Skeletal muscle cell (primary cell): ENCODE measurements around the gene CARD11.

Source experiments
- DNase-seq: peaks from one replicate; pipeline ENCODE4 v3.0.0-alpha.2; 2010; ENCODE audit warnings: low read depth
- H3K4me3 ChIP-seq: 2 replicates; pipeline ENCODE4 v1.5.1; 2011; ENCODE audit warnings: low read depth, mild to moderate bottlenecking, control low read depth, low read length, moderate library complexity

CARD11 gene

DNA sequence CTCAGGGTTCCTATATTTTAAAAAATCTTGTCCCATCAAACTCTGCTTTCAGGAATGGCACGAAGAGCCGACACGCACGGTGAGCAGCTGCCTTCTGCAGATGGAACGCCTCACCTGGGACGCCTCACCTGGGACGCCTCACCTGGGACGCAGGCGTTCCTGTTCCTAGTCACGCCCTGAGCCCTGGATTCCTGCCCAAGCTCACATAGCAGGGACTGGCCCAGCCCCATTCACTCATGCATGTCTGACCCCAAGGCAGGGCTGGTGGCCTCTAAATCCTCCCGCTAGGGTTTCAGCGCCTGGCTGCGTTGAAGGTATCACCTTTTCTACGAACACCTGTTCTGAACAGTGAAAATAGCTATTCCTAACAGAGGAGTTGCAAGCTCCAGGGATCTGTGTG, 49.8 kb downstream of the CARD11 start:
- no peak for DNase-seq
- no peak overlapping the region for H3K4me3 ChIP-seq

GRCh38 chr7:2993396-2993795, 50.3 kb downstream of the CARD11 start:
- no peak overlapping the region for H3K4me3 ChIP-seq

GRCh38 chr7:2990949-2991470, 52.7 kb downstream of the CARD11 start:
- H3K4me3 ChIP-seq: no peak overlapping the region
- no peak for DNase-seq

More at GRCh38 chr7:2993396-2993795, 50.3 kb downstream of the CARD11 start:
- DNase-seq: no peak

DNA sequence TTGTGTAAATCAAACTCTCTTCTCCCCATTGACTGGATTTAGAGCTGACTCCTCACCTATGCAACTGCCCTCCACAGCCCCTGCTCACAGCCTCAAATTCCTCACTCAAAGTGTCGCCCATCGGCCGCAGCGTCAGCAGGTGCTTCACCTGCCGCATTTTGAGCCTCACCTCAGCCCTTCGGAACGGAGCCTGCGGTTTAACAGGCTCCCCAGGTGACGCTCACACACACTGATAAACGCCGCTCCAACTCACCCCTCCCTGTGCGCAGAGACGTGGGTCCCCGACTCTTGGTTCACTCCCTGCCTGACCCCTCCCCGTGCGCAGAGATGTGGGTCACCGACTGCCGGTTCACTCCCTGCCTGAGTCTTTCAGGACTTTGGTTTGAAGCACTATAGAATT, 57.1 kb downstream of the CARD11 start:
- DNase-seq: no peak
- H3K4me3 ChIP-seq: no peak overlapping the region

- DNase-seq: no peak
These were observed 57.8 kb downstream of the CARD11 start for GRCh38 chr7:2985866-2986265.

DNA sequence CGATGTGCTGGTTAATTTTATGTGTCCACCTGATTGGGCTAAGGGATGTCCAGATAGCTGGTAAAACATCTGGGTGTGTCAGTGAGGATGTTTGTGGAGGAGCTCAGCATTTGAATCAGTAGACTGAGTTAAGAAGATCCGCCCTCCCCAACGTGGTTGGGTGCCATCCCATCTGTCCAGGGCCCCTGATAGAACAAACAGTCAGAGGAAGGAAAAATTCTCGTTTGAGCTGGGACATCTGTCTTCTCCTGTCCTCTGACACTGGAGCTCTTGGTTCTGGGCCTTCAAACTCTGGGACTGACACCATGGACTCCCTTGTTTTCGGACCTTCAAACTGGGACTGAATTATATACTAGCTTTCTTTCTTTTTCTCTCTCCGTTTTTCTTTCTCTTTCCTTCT, 59.6 kb downstream of the CARD11 start:
- H3K4me3 ChIP-seq: no peak overlapping the region
- DNase-seq: no peak

More at GRCh38 chr7:2985866-2986265, 57.8 kb downstream of the CARD11 start:
- no peak overlapping the region for H3K4me3 ChIP-seq

DNA sequence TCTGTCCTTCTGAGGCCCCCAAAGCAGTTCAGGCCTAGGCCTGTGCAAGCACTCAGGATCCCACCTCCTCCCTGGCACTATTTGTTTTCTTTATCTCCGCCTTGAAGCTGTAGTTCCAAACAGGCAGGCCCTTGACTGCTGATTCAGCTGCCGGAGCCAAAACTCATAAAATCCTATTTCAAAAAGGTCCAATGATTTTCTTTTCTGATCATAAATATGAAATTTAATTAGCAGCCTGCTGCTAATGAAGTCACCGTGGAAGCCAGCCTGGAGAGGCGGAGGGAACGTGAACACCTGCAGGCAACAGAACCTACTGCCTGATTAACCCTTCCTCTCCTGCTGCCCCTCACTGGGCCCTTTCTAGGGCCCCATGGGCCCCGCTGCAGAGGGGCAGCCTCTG, 60.1 kb downstream of the CARD11 start:
- no peak for DNase-seq
- H3K4me3 ChIP-seq: no peak overlapping the region

DNA sequence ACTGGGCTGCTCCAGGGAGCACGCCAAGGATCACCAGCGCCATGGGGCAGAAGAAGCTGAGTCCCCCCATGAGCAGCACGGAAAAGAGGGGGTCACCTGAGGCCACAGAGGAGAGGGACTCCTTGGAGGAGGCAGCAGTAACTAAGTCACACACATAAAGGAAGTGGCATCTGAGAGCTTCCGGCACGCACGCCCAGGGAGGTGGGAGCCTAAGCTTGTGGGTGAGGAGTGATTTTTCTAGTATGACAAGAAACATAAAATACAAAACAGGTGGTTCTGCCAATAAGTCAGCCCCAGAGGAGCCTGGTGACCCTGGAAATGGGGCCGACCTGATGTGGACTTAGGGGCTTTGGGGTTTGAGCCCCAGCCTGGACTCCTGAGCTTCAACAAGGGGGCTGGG, 60.8 kb downstream of the CARD11 start:
- no peak overlapping the region for H3K4me3 ChIP-seq
- DNase-seq: no peak

DNA sequence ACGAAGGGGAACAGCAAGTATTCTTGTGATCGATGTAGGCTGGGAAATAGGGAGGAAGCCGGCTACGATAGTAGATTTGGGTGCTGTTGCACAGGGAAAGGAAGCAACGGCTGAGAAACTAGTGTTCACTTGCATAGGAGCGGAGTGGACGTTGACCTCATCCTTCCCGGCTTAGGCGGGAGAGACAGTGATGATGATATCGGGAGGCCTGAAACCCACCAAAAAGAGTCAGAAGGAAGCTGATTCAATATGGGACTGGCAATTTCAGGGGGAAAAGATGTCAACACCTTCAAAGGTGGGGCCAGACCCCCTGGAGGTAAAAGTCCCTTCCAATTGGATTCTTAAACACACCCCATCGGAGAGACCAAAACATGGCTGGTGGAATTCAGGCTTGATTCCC, 61.3 kb downstream of the CARD11 start:
- H3K4me3 ChIP-seq: no peak overlapping the region
- DNase-seq: no peak

DNA sequence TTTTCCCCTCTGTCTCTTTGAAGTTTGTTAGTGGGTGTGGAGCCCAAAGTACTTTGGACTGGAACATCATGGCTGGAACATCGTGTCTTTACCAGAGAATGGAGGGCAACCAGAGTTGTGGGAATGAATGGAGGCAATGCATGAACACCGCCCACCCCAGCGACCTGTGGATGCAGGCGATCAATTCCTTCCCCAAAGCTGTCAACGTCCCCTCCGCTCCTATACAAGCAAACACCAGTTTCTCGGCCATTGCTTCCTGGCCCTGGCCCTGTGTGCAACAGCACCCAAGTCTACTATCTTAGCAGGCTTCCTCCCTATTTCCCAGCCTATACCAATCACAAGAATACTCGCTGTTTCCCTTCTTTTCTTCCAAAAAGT, 62.6 kb downstream of the CARD11 start:
- no peak overlapping the region for H3K4me3 ChIP-seq
- no peak for DNase-seq

DNA sequence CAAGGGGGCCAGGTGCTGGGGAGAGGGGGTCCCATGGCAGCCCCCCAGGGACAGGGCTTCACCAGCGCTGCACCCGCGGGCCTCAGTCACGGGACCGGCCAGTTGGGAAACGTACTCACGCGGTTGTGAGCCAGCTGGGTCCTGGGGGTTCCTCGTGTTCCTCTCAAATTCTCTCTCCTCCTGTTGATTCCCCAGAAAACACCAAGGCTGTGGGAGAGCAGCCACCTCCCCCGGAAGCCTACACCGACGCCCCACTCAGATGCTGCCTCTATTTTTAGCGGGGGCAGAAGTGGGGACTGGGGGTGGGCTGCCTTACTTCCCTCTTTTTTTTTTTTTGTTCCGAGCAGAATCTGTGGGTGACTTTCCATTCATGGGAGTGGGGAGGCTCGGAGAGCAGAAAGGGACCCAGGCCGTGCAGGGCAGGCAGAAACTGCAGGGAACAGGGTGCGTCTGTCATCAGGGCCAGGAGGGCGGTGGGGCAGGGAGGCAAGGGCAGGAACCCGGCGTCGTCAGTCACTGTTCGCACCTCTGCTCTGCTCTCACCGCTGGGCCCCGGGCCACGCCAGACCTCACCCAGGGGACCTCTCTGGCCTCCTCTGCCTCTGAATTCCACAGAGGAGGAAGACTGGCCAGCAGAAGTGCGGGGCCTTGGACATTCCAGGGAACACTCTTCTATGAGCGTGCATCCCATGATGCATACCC, 63.1 kb downstream of the CARD11 start:
- DNase-seq: no peak
- H3K4me3 ChIP-seq: no peak overlapping the region

GRCh38 chr7:2979951-2980350, 63.7 kb downstream of the CARD11 start:
- DNase-seq: no peak
- H3K4me3 ChIP-seq: no peak overlapping the region

- DNase-seq: no peak
- no peak overlapping the region for H3K4me3 ChIP-seq
These were observed 64.5 kb downstream of the CARD11 start for GRCh38 chr7:2979201-2979631.

DNA sequence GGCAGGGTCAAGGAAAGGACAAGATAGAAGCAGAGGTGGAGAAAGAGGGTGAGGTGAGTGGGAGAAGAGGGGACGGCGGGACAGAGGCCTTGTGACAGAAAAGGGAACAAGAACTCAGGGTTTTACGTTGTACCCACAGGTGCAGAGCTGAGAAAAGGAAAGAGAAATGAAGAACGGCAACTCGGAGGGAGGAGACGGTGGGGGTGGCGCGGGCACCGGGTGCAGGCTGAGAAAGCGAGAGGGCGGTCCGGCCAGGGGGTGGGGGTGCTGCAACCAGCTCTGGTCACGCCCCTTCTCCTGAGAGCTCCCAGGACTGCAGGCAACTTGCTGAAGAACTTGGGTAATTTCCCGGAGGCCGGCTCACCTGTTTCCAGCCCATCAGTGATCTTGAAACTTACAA, 65.3 kb downstream of the CARD11 start:
- no peak overlapping the region for H3K4me3 ChIP-seq
- no peak for DNase-seq

- H3K4me3 ChIP-seq: no peak overlapping the region
- DNase-seq: no peak
These were observed 67.8 kb downstream of the CARD11 start for GRCh38 chr7:2975821-2976371.

DNA sequence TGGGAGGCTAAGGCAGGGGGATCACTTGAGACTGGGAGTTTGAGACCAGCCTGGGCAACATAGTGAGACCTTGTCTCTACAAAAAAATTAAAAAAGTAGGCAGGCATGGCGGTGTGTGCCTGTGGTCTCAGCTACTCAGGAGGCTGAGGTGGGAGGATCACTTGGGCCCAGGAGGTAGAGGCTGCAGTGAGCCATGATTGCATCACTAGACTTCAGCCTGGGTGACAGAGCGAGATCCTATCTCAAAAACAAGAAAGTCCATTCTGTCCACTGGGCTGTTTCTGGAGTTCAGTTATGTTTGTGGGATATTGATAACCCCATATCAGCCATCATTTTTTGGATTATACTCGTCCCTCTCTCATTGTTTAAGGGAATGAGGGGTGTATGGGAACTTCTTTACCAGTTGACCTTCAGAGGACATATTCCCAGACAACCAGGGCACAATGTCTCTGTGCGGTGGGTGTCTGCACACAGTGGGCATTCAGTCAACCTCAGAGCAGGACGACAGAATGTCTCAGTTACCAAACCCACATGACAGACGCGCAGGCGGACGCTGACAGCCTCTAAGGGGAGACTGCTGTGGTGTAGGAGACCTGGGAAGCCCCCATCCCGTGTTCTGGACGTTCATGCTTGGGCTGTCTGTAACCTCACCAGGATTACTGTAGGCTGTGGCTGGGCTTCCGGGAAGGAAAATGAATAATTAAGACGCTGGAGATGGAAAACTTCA, 69.4 kb downstream of the CARD11 start:
- H3K4me3 ChIP-seq: no peak overlapping the region
- DNase-seq: no peak

GRCh38 chr7:2972835-2973161, 70.9 kb downstream of the CARD11 start:
- no peak for DNase-seq
- H3K4me3 ChIP-seq: no peak overlapping the region

GRCh38 chr7:2971914-2972834, 71.5 kb downstream of the CARD11 start:
- H3K4me3 ChIP-seq: no peak overlapping the region
- DNase-seq: no peak

DNA sequence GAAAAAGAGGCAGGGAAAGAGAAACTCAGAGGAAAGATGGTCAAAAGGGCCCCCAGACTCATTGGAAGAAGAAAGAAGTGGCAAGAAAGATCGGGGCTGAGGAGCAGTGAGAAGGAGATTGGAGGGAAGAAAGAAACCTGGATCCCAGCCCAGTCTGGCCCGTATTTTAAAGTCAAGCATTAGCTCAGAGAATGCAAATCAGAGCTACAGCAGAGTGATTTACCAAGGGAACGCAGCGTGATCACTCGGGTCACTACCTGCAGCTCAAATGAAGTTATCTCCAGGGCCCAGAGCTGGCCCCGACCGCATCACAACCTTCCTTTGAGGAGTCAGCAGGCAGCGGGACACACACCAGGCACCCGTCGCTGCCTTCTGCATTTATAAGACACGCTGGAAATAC, 72.8 kb downstream of the CARD11 start:
- DNase-seq: no peak
- no peak overlapping the region for H3K4me3 ChIP-seq

DNA sequence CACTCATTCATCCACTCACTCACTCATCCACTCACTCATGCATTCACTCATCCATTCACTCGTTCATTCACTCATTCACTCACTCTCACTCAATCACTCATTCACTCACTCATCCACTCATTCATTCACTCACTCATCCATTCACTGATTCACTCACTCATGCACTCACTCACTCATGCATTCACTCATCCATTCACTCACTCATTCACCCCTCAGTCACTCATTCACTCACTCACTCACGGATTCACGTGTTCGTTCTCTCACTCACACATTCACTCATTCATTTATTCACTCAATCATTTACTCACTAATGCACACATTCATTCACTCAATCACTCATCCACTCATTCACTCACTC, 73.4 kb downstream of the CARD11 start:
- no peak for DNase-seq
- no peak overlapping the region for H3K4me3 ChIP-seq
